ENCODE measurements around the gene TARS2.

TARS2 gene

GRCh38 chr1:150543500-150544143 is 56.4 kb downstream of the TARS2 start:
- no peak for DNase-seq

- no peak for DNase-seq
These were observed 57.0 kb downstream of the TARS2 start for GRCh38 chr1:150544204-150544603.

- DNase-seq: no peak
These were observed 58.3 kb downstream of the TARS2 start for GRCh38 chr1:150545486-150546032.

- no peak for DNase-seq
These were observed 59.2 kb downstream of the TARS2 start for GRCh38 chr1:150546294-150546937.

GRCh38 chr1:150548324-150548631 is 61.1 kb downstream of the TARS2 start:
- DNase-seq: no peak

GRCh38 chr1:150548632-150549495 is 61.6 kb downstream of the TARS2 start, which contains the start of gene ADAMTSL4:
Gene ADAMTSL4, plus strand, starts transcription at chr1:150549408. Its CDS starts 2,881 bp downstream, at chr1:150552289.
- DNase-seq: no peak

GRCh38 chr1:150549496-150550221 is 62.4 kb downstream of the TARS2 start:
- DNase-seq: no peak

- DNase-seq: no peak
These were observed 63.2 kb downstream of the TARS2 start for GRCh38 chr1:150550222-150551050.

GRCh38 chr1:150551051-150551783 is 64.0 kb downstream of the TARS2 start:
- no peak for DNase-seq

GRCh38 chr1:150551784-150552127 is 64.5 kb downstream of the TARS2 start:
- no peak for DNase-seq

GRCh38 chr1:150552128-150552910 is 65.1 kb downstream of the TARS2 start:
- no peak for DNase-seq

- DNase-seq: no peak
These were observed 65.7 kb downstream of the TARS2 start for GRCh38 chr1:150552911-150553289.

- DNase-seq: no peak
These were observed 66.3 kb downstream of the TARS2 start for GRCh38 chr1:150553392-150554085.

- DNase-seq: no peak
These were observed 66.8 kb downstream of the TARS2 start for GRCh38 chr1:150554086-150554452.

- no peak for DNase-seq
These were observed 68.2 kb downstream of the TARS2 start for GRCh38 chr1:150555198-150555970.

- DNase-seq: no peak
These were observed 69.0 kb downstream of the TARS2 start for GRCh38 chr1:150555971-150556865.

GRCh38 chr1:150557065-150557600 is 69.9 kb downstream of the TARS2 start:
- no peak for DNase-seq

Data from NCI-H187 (cell line).